Measurements from ENCODE around the gene TSC2.
"Not testable (repeated sequence)": the region's sequence is repeated elsewhere in the genome, so short reads cannot be mapped to it uniquely, and the experiment has no call there.

The TSC2 gene

DNA sequence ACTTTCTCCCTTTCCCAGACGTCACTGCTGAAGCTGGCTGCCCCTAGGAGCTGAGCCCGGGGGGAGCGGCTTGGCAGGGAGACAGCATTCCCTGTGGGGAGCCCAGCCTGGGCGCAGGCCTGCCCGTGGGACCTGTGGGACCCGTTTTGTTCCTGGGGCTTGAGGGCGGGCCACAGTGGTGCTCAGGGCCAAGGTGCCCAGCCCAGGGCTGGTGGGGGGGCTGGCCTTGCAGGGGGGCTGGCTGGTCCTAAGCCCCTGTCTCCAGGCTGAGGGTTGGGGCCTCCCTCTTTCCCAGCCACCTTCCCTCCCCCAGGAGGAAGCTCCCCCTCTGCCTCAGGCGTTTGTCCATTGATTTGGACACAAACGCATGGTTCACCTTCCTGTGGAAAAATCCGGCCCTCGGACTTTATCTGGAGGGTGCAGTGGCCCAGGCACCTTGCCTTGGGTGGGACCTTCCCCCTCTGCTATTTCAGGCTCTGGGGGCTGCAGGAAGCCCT is 16.7 kb upstream of the TSC2 start:
- DNase-seq, result no peak

DNA sequence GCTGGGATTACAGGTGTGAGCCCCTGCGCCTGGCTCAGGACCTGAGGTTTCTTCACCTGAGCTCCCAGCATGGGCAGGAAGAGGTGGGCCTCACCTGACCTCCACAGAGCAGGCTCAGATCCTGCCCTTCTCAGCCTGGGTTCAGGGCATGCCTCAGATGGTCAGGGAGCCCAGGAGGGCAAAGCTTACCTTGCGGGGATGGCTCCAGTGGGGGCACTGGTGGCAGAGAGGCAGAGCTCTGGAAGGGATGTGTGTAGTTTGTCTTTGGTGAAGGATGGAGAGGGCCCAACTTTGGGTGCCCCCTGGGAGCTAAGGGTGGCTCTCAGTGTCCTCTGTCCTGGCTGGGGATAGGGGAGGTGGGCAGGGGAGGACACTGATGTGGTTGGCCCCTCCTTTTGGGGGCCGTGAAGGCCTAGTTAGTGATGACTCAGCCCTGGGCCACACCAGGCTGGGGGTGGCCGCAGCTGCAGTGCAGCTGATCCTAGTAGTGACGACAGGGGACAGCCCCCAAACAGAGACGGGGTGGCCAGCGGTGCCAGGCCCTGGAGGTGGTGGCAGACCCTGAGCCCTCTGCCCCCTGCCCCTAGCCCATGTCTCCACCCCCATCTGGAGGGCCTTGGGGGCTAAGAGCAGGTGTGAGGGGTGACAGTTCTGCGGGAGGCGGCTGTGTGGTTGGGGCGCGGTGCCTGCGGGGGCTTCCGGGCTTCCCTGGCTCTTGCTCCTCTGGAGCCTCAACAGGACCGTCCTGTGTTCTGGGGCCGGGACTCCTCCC is 15.3 kb upstream of the TSC2 start:
- no peak for DNase-seq

DNA sequence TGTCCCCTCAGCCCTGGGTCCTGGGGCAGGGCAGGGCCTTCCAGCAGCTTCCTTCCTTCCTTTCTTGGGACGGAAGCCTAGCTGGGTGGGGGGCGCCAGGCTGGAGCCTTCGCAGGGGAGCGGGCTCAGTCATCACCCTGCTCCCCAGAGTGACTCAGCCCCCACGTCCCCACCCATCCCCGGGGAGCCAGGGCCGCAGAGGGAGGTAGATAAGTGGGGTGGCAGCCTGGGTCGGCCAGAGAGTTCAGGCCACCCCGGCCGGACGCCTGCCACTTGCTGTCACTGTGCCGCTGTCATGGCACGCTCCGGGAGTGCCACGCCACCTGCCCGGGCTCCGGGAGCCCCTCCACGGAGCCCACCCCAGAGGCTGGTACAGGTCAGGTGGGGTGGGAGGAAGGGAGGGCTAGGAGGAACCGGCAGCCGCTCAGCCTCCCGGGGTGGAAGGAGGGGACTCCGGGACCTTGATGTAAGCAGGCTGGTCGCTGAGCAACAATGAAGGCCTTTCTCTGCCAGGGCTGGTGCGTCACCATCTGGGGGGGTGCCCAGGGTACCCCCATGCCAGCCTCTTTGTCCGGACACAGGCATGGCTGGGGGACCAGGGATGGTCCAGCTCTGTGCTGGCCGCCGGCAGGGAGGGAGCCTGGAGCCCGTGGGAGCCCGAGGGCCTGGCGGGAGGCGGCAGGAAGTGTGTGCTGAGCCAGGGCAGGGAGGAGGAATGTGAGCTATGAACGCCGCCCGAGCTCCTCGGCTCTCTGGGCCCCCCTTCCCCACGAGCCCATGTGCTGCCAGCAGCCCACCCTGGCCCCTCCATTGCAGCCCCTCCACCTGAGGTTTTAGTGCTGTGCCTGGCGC is 14.5 kb upstream of the TSC2 start:
- DNase-seq, result no peak

DNA sequence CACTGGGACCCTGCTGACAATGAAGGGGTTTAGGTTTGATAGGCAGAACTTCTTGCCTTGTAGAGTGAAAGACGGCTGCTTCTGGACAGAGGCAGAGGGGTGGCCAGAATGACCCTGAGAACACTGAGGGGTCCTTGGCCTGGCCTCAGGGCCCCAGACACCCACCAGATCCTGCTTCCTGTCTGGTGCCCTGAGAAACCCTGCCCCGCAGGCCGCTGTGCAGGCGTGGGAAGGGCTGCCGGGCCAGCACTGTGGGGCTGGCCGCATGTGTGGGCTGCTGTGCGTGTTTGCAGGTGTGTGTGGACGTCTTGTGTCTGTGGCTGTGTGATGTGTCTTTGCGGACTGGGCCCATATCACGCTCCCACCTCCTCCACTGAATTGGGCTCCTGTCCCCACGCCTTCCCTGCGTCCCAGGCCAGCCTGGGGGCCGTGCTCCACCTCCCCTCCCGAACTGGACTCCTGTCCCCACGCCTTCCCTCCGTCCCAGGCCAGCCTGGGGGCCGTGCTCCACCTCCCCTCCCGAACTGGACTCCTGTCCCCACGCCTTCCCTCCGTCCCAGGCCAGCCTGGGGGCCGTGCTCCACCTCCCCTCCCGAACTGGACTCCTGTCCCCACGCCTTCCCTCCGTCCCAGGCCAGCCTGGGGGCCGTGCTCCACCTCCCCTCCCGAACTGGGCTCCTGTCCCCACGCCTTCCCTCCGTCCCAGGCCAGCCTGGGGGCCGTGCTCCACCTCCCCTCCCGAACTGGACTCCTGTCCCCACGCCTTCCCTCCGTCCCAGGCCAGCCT is 13.7 kb upstream of the TSC2 start:
- not testable (repeated sequence) for DNase-seq

DNA sequence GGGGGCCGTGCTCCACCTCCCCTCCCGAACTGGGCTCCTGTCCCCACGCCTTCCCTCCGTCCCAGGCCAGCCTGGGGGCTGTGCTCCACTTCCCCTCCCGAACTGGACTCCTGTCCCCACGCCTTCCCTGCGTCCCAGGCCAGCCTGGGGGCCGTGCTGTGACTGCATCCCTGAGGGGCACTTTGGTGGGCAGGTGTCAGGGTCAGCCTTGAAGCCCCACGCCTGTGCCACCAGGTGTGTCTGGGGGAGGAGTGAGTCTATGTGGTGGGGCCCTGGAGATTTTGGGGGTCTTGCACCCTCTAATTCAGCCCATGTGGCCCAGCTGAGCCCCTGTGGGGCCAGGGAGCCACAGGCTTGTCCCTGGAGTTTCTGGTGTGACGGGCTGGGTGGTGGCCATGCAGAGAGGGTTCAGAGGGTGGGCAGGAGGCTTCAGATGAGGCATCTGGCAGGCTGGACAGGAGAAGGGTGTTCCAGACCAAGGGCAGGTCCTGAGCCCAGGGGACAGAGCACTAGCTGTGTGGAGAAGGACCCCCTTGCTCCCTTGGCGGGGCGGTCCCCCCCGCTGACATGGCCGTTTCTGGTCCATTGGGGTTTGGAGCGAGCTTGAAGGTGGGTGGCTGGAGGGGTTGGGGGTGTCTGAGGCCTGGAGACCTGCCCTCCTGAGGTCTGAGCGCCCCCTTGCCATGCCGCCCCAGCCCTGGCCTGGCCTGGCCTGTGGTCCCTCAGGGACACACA is 12.9 kb upstream of the TSC2 start:
- no peak for DNase-seq

DNA sequence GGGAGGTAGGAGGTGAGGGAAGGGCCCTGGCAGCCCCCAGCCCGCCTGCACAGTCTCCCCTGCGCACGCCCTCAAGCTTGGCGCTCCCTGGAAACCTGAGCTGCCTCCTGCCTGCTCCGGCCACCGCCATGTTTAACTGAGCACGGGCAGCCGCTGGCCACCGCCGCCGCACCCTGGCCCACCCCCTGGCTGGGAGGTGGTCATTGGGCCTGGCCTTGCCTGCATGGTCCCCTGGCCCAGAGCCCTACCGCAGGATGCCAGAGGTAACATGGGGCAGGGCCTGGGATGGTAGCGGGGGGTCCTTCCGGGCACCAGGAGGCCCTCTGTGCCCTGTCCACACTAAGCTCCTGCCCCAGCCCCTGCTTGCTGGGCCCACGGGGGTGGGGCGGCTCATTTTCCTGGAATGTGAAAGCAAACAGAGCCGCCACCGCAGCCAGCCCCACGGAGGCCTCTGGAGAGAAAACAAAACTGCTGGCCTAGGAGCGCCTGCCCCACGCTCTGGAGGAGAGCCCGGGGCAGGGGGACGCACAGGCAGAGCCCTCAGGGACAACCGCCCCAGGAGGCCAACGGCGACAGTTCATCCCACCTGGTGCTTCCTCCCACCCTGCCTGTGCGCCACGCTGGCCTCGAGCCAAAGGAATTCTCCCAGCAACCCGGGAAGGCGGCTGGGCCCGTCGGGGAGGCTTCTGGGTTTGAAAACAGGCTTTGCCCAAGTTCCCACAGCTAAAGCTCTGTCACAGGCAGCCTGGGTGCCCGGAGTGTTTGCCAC is 12.2 kb upstream of the TSC2 start:
- DNase-seq, result no peak

DNA sequence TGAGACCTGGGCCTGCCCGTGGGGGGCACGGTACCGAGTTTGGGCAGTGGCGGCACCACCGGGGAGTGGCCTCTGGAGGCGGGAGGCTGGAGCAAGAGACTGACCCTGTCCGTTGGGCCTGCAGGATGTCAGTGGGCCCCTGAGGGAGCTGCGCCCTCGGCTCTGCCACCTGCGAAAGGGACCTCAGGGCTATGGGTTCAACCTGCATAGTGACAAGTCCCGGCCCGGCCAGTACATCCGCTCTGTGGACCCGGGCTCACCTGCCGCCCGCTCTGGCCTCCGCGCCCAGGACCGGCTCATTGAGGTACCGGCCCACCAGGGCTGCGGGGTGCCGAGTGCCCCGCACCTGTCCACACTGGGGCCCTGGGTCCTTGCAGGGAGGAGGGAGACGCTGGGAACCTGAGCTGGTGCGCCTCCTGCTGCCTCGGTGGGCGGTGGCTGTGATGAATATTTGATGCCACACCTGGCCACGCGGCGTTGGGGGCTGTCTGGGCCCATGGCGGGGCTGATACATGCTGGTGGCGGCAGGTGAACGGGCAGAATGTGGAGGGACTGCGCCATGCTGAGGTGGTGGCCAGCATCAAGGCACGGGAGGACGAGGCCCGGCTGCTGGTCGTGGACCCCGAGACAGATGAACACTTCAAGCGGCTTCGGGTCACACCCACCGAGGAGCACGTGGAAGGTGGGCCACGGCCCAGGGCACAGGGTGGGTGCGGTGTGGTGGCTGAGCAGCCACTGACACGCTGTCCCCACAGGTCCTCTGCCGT is 11.4 kb upstream of the TSC2 start:
- no peak for DNase-seq

DNA sequence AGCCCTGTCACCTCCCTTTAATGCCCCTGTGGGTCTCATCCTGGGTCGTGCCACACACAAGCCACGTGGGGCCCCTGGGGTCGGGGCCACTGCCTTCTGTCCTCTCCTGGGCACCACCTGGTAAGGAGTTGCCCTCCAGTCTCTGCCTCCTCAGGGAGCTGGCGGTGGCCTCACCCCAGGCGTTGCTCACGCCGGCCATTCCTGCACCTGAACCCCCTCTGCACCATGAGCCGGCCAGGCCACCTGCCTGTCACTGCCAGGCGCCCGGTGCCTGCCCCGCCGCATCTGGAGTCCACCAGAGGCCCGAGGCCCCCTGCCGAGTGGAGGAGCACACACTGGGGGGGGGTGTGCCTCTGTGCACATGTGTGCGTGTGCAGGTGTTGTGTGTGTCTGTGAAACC is 10.7 kb upstream of the TSC2 start:
- DNase-seq, result no peak

DNA sequence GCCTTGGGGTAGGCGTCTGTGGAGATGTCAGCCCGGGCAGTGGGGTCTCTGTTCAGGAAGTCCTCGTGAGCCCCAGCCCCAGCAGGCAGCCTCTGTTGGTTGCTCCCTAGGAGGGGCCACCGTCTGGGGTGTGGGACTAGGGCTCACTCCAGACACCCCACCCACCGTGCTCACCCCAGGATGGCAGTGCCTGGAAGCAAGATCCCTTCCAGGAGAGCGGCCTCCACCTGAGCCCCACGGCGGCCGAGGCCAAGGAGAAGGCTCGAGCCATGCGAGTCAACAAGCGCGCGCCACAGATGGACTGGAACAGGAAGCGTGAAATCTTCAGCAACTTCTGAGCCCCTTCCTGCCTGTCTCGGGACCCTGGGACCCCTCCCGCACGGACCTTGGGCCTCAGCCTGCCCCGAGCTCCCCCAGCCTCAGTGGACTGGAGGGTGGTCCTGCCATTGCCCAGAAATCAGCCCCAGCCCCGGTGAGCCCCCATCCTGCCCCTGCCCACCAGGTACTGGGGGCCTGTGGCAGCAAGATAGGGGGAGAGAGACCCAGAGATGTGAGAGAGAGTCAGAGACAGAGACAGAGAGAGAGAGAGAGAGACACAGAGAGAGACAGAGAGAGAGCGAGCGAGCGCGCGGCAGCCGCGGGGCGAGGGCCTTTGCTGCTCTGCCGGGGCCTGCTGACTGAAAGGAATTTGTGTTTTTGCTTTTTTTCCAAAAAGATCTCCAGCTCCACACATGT is 10.0 kb upstream of the TSC2 start:
- DNase-seq, result no peak

DNA sequence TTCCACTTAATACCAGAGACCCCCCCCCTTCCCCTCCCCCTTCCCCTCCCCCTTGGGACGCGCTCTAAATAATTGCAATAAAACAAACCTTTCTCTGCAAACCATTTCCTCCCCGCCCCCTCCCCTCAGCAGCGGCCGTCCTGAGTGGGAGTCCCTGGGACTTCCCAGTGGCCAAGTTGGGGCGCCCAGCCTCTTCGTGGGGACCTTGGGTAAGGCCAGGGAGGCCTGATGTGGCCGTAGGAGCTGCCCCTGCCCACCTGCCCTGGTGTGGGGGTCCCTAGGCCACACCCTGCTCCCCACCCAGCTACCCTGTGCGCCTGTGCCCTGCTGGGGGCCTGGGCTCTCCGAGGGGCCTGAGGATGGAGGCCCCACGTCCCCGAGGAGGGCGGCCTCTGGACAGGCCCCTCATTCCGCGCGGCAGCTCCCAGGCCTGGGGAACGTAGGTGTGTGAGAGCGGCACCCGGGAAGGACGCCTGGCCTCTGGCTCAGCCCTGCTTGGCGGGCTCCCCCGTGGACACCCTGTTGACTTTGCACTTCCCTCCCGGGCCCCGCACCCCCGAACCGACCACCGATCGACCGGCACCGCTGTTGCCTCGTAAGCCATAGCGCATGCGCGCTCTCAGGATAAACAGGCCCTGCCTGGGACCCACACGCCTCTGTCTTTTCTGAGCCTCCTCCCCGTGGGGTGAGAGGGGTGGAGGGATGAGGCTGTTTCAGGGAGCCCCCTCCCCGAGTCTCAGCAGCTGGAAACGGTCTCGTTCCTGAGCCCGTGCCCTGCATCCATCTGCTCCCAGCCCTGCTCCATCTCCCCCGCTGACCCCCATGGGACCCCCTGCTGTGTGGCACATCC is 9.2 kb upstream of the TSC2 start:
- no peak for DNase-seq

DNA sequence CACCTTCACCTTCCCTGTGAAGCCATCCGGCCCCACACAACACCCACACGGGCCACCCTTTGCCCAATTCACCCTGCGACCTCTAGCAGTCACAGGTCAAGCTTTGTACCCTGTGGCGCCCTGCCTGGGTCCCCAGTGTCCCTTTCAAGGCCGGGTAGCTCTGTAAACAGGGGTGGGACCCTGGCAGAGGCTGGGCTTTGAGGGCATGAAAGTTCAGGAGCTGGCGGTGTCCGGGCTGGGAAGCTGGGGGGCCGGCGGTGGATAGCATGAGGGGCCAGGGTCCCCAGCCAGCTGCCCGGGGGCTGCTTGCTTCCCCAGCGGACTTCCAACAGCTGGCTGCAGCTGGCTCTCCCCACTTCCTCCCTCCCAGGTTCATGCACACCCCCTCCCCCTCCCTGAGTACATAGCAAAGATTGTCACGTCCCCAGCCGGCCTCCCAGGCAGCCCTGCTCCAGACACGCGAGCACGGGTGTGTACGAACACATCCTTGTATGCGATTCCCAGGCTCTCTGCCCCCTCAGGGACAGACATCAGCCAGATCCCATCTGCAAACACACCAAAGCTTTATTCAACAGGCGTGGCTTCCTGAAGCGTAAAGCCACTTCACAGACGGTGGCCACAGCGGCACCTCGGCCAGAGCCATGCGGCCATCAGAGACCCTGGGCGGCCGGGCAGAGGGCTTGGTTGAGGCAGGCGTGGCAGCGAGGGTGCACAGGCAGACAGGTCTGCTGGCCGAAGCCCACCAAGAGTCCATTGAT is 8.3 kb upstream of the TSC2 start:
- DNase-seq, result no peak

DNA sequence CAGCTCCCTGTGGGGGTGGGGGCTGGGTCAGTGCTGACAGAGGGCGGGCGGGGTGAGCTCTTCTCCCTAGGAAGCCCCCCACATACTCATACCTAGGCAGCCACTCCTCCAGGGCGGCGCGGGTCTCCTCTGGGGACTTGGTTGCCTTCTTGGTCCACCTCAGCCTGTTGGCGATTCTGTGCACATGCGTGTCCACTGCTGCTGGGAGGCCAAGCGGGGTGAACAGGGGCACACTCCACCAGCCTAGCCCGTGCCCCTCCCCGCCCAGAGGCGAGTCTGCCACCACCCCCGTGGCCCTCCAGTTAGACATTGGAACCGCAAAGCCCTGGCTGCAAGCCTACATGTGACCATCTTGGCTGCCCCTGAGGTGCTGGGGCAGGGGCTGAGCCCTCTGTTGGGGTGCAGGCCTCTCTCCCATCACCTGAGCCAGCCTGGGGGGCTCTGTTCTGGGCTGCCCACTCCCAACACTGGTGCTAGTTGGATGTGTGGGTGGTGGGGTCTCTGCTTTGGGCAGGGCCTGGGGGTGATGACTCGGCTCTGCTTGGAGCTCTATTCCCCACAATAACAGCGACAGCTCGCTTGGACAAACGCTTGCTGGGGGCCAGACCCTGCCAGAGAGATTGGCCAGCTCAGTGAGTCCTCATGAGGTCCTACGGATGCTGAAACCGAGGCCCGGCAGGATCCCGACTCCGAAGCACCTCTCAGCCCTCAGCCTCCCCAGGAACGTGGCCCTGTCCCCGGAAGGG is 7.6 kb upstream of the TSC2 start:
- no peak for DNase-seq

DNA sequence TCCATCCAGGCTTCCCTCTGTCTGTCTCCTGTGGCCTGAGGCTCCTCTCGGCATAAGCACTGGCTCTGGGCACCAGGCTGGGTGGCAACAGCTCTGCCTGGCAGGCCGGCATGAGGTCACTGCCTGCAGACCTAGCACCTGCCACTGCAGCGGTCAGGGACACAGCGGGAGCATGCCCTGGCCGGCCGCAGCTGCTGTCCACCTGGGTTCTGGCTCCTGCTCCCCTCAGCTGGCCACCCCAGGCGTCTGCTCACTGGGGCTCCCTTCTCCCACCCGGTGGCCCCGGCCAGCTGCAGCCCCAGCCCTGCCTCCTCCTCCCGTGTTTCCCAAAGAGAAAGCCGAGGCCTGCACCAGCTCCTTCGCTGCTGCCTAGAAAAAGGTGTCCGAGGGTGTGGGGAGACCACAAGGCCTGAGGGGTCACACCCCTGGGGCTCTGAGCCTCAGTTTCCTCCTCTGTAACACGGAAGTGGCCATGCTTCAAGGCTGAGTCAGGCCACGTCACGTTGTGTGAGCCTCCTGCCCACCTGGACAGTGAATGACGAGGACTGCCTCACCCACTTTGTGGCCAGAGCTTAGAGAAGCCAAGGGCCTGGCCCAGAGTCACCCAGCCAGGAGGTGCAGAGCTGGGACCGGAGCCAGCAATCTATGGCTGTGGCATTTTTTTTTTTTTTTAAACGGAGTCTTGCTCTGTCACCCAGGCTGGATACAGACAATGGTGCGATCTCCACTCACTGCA is 6.8 kb upstream of the TSC2 start:
- DNase-seq, result no peak

DNA sequence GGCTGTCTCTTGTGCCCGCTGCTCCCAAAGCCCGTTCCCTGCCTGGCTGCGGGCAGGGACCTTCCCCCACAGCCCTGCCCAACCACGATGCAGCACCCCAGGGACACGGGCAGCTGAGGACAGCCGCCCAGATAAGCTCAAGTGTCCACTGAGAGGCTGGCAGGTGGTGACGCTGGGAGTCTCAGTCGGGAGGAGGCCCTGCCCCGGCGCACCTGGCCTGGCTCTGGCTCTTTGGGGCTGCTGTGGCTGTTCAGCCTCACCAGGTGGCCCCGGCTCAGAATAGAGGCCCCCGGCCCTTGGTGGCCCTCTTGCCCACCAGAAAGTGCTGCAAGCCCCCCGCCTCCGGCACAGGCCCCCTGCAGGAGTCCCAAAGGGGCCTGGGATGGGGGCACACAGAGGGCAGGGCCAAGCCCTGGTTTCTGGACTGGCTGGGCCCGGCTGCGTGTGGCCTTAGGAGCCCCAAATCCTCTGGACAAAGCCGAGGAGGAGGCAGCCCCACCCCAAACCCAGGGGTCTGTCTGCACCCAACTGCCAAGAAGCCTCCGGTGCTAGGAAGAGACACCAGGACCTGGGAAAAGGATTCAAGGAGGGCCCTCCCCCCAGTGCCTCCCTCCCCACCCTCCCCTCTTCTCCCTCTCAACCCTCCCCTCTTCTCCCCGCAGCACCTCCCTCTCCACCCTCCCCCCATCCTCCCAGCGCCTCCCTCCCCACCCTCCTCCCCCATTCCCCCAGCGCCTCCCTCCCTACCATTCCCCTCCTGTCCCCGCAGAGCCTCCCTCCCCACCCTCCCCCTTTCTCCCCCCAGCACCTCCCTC is 5.4 kb upstream of the TSC2 start:
- DNase-seq, result no peak

DNA sequence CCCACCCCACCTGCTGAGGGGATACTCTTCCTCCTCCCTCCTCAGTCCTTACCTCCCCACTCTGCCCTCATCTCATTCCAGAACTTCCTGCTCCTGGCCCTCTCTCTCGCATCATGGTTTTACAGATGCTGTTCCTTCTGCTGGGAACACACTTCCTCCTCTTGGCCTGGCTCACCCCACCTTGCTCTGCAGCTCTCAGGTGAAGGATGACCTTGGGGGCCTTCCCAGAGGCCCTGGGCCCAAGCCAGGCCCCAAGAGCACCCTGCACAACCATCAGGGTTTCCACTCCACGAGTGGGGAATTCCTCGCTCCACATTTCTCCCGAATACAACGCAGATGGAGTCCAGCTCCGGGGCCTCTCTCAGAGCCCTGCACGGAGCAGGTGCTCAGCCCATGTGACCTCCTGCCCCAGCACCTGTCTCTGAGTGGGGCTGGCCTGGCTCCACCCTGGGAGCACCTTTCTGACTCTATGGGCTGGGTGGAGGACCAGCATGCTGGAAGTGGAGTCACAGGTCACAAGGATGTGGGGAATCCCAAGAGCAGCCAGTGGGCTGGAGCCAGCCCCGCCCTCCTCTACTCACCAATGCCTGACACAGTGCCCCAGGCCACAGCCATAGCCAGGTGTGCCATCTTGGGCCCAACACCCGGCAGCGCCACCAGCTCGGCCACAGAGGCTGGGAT is 4.7 kb upstream of the TSC2 start:
- no peak for DNase-seq
